ENCODE data around the gene ZRSR2.

Gene ZRSR2

GRCh38 chrX:15797707-15798106, 7.4 kb downstream of the ZRSR2 start:
- FAIRE-seq = no peak

GRCh38 chrX:15804563-15804962, 14.3 kb downstream of the ZRSR2 start:
- no peak for FAIRE-seq

- FAIRE-seq = no peak
Observed at GRCh38 chrX:15808254-15808653, 18.0 kb downstream of the ZRSR2 start.

GRCh38 chrX:15812192-15812938, 22.1 kb downstream of the ZRSR2 start:
- no peak for FAIRE-seq

GRCh38 chrX:15813416-15813815, 23.1 kb downstream of the ZRSR2 start:
- FAIRE-seq = no peak

GRCh38 chrX:15814771-15815365, 24.6 kb downstream of the ZRSR2 start:
- no peak for FAIRE-seq

GRCh38 chrX:15815779-15816437, 25.6 kb downstream of the ZRSR2 start:
- FAIRE-seq = no peak

GRCh38 chrX:15816438-15816809, 26.1 kb downstream of the ZRSR2 start:
- FAIRE-seq = no peak

GRCh38 chrX:15816886-15817285, 26.6 kb downstream of the ZRSR2 start:
- no peak for FAIRE-seq

GRCh38 chrX:15820106-15821073, 30.1 kb downstream of the ZRSR2 start:
- no peak for FAIRE-seq

GRCh38 chrX:15822922-15823321, 32.6 kb downstream of the ZRSR2 start:
- FAIRE-seq = no peak

GRCh38 chrX:15825936-15826335, 35.7 kb downstream of the ZRSR2 start:
- no peak for FAIRE-seq

GRCh38 chrX:15829217-15829616, 38.9 kb downstream of the ZRSR2 start:
- no peak for FAIRE-seq

GRCh38 chrX:15831347-15831746, 41.1 kb downstream of the ZRSR2 start:
- FAIRE-seq = peak; percentile 36

- no peak for FAIRE-seq
Observed at GRCh38 chrX:15834053-15834452, 43.8 kb downstream of the ZRSR2 start.

- FAIRE-seq = no peak
Observed at GRCh38 chrX:15834827-15835595, 44.7 kb downstream of the ZRSR2 start.

- FAIRE-seq = no peak
Observed at GRCh38 chrX:15838017-15838416, 47.7 kb downstream of the ZRSR2 start.

GRCh38 chrX:15841853-15842516, 51.7 kb downstream of the ZRSR2 start:
- FAIRE-seq = no peak

GRCh38 chrX:15843960-15844359, 53.7 kb downstream of the ZRSR2 start:
- no peak for FAIRE-seq

GRCh38 chrX:15848576-15848975, 58.3 kb downstream of the ZRSR2 start:
- FAIRE-seq = no peak

GRCh38 chrX:15849555-15849954, 59.3 kb downstream of the ZRSR2 start:
- FAIRE-seq = no peak
